ENCODE data around the gene TOGARAM2. TPM values are rescaled to one million over a fixed set of nuclear protein-coding genes. Genes with fewer than 3 reads are reported as not detected.
A peak's percentile ranks its signal among the peaks of the same experiment; 100 is the strongest.

The TOGARAM2 gene
- polyA plus RNA-seq, 1 donor = 2.4 TPM

GRCh38 chr2:29056452-29056851 lies 75.4 kb downstream of the TOGARAM2 start:
- DNase-seq = no peak

DNA sequence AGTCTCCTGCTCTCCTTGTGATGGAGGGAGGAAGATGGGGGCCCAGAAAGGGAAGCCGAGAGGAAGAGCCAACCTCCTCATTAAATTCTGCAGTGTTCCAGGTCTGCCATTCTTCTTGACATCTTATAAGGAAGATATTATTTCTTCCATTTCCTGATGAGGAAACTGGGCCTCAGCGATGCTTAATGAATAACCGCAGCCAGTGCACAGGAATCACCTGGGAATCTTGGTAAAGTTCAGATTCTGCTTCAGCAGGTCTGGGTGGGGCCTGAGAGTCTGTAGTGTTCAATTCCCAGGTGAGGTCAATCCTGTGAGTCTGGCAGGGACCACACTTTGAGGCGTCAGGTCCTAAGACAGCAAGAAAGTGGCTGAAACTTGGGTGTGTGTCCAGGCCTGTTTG lies 75.9 kb downstream of the TOGARAM2 start:
- no peak for DNase-seq

GRCh38 chr2:29059624-29060023 lies 78.5 kb downstream of the TOGARAM2 start:
- no peak for DNase-seq

DNA sequence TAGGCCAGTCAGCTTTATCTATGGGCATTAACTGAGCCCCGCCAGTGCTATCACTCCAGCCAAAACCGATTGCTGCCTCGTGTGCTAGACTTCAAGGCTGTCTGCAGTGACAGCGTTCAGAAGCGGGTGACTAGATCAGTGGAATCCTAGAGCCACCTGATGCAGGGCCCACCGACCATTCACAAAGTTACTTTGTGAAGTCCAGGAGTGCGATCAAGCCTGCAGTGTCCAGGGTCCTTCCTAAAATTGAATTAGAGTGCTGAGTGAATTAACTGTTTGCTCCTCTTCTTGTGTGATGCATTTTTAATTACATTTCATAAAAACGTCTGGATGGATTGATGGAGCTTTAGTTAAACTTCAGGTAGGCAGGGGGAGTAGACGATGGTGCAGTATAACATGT lies 79.3 kb downstream of the TOGARAM2 start:
- peak; percentile 45 for DNase-seq

GRCh38 chr2:29061176-29061575 lies 80.1 kb downstream of the TOGARAM2 start:
- no peak for DNase-seq

- no peak for DNase-seq
Measured at GRCh38 chr2:29061616-29062015, 80.5 kb downstream of the TOGARAM2 start.

GRCh38 chr2:29062371-29062770 lies 81.3 kb downstream of the TOGARAM2 start:
- no peak for DNase-seq

DNA sequence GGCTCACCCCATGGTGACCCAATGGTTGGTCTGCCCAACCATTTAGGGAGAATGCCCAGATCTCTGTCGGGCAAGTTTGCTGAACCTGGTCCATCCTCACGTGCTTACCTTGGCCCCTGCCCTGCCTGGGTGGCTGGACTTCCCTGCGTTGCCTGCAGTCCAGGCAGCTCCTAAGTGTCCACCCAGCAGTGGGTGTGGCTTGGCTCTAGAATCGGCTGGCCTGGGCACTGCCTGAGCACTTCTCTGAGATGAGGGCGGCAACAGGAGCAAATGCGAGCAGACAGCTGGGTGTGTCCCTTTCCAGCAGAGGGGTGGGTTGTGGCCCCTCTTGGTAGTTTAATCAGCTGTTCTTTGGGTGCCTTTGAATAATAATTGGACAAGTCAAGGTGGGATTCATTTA lies 82.0 kb downstream of the TOGARAM2 start:
- no peak for DNase-seq

GRCh38 chr2:29063646-29064345 lies 82.7 kb downstream of the TOGARAM2 start:
- no peak for DNase-seq

DNA sequence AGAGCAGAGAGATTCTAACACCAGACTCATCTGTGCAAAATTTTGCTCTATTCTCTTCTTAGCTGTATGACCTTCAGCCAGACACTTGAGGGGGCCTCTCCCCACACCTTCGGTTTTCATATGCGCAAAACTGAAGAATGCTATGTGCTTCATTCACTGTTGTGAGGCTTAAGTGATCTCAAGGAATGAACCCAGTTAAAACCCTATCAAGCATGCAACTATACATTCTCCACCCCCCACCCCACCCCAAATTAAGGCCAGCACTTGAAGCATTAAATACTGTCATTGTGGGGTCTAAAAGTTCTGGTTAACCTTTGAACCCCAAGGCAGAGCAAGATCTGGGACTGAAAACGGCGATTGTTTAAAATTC lies 83.2 kb downstream of the TOGARAM2 start:
- DNase-seq = no peak

- no peak for DNase-seq
Measured at GRCh38 chr2:29064746-29065067, 83.6 kb downstream of the TOGARAM2 start.

DNA sequence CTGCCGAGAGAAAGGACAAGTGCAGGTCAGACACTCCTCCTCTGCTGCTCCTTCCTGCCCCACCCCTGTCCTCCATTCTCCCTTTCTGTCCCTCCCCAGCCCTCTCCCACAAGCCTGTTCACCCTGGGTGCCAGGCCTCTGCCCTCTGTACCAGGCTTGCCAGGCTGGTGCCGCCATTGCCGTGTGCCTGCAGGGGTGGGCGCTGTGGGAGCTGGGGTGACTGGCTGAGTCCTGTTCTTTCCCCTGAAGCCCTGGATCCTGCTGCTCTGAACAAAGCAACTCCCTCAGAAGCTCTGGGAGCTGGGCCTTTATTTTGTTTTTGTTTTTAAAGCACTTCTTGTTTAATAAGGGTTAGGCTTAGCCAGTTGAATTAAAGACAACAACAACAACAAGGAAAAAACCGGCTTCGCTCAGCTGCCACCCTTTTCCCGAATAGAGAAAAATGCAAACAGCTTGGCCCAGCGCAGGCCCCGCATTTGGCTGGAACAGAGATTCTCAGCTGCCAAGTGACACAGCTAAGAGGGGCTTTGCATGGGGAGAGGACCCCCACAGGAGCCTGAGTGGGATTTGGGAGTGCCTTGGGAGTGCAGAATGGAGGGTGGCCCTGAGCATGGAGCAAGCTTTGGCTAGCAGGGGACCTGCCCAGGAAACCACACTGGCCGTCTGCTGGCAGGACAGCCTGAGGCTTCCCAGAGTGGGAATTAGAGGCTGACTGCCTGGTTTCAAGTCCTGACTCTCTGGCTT lies 84.1 kb downstream of the TOGARAM2 start:
- no peak for DNase-seq

DNA sequence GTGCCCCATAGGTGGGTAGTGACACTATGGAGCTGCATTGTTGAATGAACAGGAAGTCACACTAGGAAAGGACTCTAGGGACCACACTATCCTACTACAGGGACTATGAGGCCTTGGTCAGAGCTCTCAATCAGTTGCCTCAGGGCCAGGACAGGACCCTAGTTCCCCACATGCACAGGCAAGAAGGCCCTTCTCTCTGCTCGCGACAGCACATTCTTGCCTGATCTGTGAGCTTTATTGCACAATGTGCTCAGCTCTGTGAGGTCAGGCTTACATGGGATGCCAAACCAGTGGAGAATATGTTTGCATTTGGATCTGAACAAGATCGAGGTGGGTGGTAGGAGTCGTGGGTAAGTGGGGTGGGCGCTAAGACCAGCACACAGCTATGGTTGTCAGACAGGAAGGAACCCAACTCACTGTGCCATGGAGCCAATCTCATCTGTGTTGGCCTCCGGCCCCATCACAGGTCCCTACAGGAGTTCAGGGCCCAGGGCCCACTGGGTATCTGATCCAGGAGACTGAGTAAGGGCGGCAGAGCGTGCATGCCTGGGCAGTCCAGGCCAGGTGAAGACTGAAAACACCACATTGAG lies 85.3 kb downstream of the TOGARAM2 start:
- no peak for DNase-seq

DNA sequence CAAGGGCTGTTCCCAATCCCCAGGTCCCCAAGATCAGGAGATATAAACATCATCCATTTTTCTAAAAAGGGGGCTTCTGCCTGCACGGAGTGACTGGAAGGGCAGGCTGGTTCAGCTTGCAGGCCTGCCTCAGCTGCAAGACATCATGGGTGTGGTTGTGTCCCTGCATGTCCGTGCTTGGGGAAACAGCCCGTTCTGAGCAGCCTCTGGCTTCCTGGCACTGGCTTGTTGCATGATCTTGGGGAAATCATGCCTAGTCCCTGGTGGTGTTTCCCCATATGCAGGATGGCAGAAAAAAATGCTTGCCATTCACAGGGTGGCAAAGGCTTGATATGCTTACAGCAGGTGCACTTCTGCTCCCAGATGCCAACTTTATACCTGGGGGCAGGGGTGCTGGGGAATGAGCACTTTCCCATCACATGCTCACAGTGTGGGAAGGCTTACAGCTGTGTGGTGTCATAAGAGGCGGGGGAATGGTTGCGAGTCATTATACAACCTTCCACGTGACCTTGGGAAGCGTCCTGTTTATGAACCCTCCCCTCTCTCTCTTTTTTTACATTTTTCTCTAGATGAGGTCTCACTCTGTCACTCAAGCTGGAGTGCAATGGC lies 86.0 kb downstream of the TOGARAM2 start:
- no peak for DNase-seq

DNA sequence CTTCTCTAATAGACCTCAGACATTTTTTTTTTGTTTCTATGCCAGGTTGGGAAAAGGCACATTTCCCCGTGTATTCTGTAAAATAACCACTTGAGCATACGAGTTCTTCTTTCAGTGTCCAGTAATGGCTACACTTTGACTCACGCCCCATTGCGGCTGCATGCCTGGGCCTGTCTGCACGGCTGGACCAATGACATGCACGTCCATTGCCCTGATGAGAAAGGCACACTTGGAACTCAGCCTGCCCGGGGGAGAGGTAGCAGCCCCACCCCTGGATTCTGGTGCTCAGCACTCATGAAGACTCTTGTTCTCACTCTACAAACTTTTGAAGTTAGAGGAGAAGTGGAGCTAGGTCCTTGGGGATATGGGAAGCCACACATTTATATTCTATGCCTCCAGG lies 87.4 kb downstream of the TOGARAM2 start:
- no peak for DNase-seq

DNA sequence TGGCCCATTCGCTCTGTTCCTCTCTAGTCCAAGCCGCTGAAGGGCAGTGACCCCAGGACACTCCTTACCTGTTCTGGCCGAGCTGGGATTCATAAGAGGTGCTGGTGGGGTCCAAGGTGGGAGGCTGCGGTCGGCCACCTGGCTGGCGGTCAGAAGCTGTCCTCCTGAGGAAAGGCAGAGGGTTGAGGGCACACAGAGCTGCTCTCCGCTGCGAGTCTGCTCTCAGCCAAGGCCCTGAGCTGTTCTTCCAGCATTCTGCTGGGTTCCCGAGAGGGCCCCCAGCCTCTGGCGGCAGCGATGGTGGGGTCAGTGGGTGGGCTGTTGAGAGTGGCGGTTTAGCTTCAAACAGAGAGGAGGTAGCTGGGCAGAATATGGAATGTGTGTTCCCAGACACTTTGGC lies 89.4 kb downstream of the TOGARAM2 start:
- no peak for DNase-seq

DNA sequence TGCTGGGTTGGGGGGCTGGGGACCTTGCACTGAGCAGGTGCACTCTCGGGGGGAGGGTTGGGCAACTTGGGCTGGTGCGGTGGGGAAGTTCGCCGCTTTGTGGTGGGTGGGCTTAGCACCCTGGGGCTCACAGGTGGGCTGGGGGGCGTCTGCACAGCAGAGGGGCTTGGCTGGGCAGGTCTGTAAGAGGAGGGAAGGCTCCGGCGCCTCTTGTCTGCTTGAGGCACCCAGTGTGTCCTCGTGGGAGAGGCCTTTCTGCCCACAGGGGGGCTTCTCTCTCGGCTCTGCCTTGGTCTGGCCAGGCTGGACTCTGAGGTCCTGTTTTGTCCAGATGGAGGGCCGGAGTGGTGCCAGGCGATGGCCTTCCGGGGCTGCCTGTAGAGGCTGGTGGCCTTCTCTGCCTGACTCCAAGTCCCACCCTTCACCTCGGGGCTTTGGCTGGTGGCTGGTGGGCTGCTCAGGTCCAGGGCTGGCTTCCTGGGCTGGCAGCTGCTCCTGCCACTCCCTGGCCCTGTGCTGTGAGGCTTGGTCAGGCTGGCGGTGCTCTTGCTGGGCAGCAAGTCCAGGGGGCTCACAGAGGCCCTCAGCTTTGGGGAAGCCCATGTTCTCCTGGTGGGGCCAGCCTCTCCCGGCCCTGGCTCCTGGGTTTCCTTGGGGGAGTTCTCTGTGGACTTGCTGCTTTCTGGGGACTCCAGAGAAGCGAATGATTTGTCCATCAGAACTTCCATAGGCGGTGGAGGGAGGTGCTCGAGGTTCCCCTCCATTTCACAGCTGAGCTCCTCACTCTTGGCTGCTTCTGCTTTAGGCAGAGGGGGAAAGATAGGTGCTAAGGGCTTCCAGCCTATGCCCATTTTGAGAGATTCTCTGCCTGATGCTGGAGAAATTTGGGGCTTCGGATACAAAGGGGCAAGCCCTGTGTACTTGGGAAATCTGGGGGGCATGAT lies 90.2 kb downstream of the TOGARAM2 start:
- no peak for DNase-seq

GRCh38 chr2:29072251-29072650 lies 91.2 kb downstream of the TOGARAM2 start:
- DNase-seq = no peak

DNA sequence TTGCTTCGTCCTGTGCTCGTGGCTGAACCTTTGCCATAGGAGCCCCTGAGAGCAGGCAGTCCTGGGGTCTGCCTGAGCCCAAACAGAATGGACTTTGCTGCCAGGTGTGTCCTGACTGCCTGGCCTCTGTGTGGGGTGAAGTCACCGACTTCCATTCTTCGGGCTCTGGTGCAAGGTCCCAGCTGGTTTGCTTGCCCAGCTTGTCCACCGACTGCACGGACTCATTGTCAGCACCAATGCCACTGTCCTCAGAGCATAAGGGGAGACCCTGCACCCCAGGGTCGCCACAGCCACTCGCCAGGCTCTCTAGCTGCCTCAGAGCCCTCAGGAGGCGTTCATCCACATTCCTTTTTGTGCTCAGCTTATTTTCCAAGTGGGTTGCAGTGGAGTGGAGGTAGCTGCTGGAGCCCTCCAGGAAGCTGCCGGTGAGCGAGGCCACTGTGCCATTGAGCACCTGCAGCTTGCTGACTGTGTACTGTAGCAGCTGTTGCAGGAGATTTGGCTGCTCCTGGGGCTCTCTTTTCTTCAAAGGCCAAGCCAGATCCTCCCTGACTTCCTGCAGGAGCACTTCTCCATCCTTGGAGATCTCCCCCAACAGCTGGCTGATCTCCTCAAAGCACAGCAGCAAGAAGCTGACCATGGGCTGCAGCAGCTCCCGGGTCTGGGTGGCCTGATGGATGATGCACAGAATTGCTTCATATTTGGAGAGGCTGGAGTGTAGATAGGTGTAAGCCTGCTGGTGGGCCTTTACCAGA lies 92.0 kb downstream of the TOGARAM2 start:
- no peak for DNase-seq

DNA sequence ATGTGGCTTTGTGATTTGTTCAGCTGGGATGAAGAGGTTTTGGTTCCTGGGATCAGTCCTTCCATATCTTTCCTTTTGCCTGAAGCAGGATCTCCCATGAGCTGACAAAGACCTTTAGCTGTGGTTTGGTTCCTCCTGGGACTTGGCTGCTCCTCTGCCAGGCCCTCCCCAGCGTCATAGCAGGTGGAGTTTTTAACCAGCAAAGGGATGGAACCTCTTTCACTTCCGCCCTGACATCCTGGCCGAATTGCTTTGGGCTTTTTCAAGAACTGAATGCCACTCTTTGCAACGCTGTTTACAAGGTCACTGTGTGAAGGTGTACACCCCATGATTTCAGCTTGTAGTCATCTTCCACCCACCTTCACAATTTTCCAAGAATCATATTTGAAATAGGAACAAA lies 92.8 kb downstream of the TOGARAM2 start:
- no peak for DNase-seq

GRCh38 chr2:29074411-29074810 lies 93.3 kb downstream of the TOGARAM2 start, which contains the start of gene PCARE:
TSS of gene PCARE (minus strand) at chr2:29074523. CDS start at chr2:29074261, 262 bp downstream.
- no peak for DNase-seq

Data from left kidney (tissue), 2 donors.